Measurements from ENCODE around the gene SNTB2.

DNA sequence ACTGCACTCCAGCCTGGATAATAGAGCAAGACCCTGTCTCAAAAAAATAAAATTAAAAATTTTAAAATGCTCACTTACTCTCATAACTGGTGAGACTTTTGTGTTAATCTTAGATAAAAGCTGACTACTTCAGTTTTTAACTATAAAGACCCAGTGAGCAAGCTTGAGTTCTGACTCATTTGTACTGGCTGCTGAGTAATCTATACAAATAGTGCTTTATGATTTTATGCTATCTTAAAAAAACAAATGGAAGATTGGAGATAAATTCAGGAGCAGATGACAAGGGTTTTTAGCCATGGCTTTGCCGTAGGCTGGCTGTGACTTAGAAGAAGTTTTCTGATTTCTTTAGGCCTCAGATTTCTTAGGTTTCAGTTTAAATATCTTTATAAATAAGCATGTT is 30.5 kb downstream of the SNTB2 start:
- TF ChIP-seq, protein P1, sequence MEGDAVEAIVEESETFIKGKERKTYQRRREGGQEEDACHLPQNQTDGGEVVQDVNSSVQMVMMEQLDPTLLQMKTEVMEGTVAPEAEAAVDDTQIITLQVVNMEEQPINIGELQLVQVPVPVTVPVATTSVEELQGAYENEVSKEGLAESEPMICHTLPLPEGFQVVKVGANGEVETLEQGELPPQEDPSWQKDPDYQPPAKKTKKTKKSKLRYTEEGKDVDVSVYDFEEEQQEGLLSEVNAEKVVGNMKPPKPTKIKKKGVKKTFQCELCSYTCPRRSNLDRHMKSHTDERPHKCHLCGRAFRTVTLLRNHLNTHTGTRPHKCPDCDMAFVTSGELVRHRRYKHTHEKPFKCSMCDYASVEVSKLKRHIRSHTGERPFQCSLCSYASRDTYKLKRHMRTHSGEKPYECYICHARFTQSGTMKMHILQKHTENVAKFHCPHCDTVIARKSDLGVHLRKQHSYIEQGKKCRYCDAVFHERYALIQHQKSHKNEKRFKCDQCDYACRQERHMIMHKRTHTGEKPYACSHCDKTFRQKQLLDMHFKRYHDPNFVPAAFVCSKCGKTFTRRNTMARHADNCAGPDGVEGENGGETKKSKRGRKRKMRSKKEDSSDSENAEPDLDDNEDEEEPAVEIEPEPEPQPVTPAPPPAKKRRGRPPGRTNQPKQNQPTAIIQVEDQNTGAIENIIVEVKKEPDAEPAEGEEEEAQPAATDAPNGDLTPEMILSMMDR (IDR thresholded peaks at IDR 0.05; ENCODE audit: low read depth, low read length, missing input control): no peak
- TF ChIP-seq TAF1 (conservative IDR thresholded peaks at IDR 0.05): no peak
- TF ChIP-seq, protein P2, sequence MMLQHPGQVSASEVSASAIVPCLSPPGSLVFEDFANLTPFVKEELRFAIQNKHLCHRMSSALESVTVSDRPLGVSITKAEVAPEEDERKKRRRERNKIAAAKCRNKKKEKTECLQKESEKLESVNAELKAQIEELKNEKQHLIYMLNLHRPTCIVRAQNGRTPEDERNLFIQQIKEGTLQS (IDR thresholded peaks at IDR 0.05): no peak

All from liver (tissue), 3 donors.